ENCODE results near the gene SLC25A20. TPM values are rescaled to one million over a fixed set of nuclear protein-coding genes. Genes with fewer than 3 reads are reported as not detected.
"Not testable (repeated sequence)": the region's sequence is repeated elsewhere in the genome, so short reads cannot be mapped to it uniquely, and the experiment has no call there.

Gene SLC25A20
- 9.1 and 11.3 TPM in 2 replicates for total RNA-seq (2014; rRNA removed; shearing (Covaris generic))

GRCh38 chr3:48898383-48899234 is at the start of gene SLC25A20:
SLC25A20 (minus strand) TSS chr3:48898882; CDS start chr3:48898794, 88 bp downstream.
- peak; percentile 83 for DNase-seq (ENCODE audit: low spot score)

- DNase-seq (ENCODE audit: low spot score) = no peak
Observed at GRCh38 chr3:48945891-48946549, 47.3 kb upstream of the SLC25A20 start.

GRCh38 chr3:48945432-48945831 is 46.8 kb upstream of the SLC25A20 start:
- DNase-seq (ENCODE audit: low spot score) = no peak

- DNase-seq (ENCODE audit: low spot score) = no peak
Observed at GRCh38 chr3:48938689-48939088, 40.0 kb upstream of the SLC25A20 start.

- no peak for DNase-seq (ENCODE audit: low spot score)
Observed at GRCh38 chr3:48938156-48938555, 39.5 kb upstream of the SLC25A20 start.

- no peak for DNase-seq (ENCODE audit: low spot score)
Observed at GRCh38 chr3:48935530-48935929, 36.8 kb upstream of the SLC25A20 start.

- DNase-seq (ENCODE audit: low spot score) = no peak
Observed at GRCh38 chr3:48934333-48934991, 35.8 kb upstream of the SLC25A20 start.

- no peak for DNase-seq (ENCODE audit: low spot score)
Observed at GRCh38 chr3:48931944-48932580, 33.4 kb upstream of the SLC25A20 start.

- no peak for DNase-seq (ENCODE audit: low spot score)
Observed at GRCh38 chr3:48930590-48930989, 31.9 kb upstream of the SLC25A20 start.

GRCh38 chr3:48929358-48930035 is 30.8 kb upstream of the SLC25A20 start:
- DNase-seq (ENCODE audit: low spot score) = no peak

GRCh38 chr3:48928679-48929078 is 30.0 kb upstream of the SLC25A20 start:
- no peak for DNase-seq (ENCODE audit: low spot score)

GRCh38 chr3:48927928-48928327 is 29.2 kb upstream of the SLC25A20 start:
- no peak for DNase-seq (ENCODE audit: low spot score)

- DNase-seq (ENCODE audit: low spot score) = no peak
Observed at GRCh38 chr3:48926425-48927392, 28.0 kb upstream of the SLC25A20 start.

GRCh38 chr3:48919215-48920138 is 20.8 kb upstream of the SLC25A20 start:
- peak; percentile 56 for DNase-seq (ENCODE audit: low spot score)

- peak; percentile 90 for DNase-seq (ENCODE audit: low spot score)
Observed at GRCh38 chr3:48918388-48919214, 19.9 kb upstream of the SLC25A20 start, which contains the start of gene ARIH2. ARIH2 (plus strand) TSS chr3:48918842; CDS start chr3:48927559, 8,717 bp downstream.

GRCh38 chr3:48915296-48915695 is 16.6 kb upstream of the SLC25A20 start:
- no peak for DNase-seq (ENCODE audit: low spot score)

- DNase-seq (ENCODE audit: low spot score) = not testable (repeated sequence)
Observed at GRCh38 chr3:48907026-48907425, 8.3 kb upstream of the SLC25A20 start.

GRCh38 chr3:48899273-48899672 is 591 bp upstream of the SLC25A20 start:
- DNase-seq (ENCODE audit: low spot score) = no peak
